Left cardiac atrium (tissue), 4 donors: ENCODE measurements around the gene BTRC. TPM values are rescaled to one million over a fixed set of nuclear protein-coding genes. Genes with fewer than 3 reads are reported as not detected.

Experiments
- ATAC-seq, 2 donors: fragments of 200-7000 bp; cut with Tn5 transposase; one replicate each; pipeline ENCODE4 v1.9.1; 2020; ENCODE audit warnings: mild to moderate bottlenecking in 2 of 2, moderate library complexity in 2 of 2
- DNase-seq: peaks from one replicate; pipeline ENCODE4 v3.0.0-alpha.2; 2020
- intact Hi-C, 2 donors: fragments of 100-400 bp; cut with DNase I; formaldehyde crosslinking; loops; one replicate each; pipeline versions ENCODE4 v1.14.1 to v1.15.1; 2022 to 2023
- total RNA-seq, 2 donors: library from RNA; stranded (reverse); fragmentation: NEBNext Ultra II Directional; extraction: Animal tissue kit (Norgen Biotek cat#: 25700); gene quantifications; one replicate each; pipeline ENCODE4 v1.2.1, GENCODE V29; 2021
- donor health status: DM: no; HTN: yes; CAD: no.
- donor health status: DM: no; HTN: yes; CAD: no; lungs with severe emphysema.
- donor health status: DM: yes; HTN: yes; CAD: no.
- donor health status: Dilated cardiomyopathy.

BTRC gene
- total RNA-seq, 2 donors from 2014 or later, result 26.0 to 26.4 TPM

DNA sequence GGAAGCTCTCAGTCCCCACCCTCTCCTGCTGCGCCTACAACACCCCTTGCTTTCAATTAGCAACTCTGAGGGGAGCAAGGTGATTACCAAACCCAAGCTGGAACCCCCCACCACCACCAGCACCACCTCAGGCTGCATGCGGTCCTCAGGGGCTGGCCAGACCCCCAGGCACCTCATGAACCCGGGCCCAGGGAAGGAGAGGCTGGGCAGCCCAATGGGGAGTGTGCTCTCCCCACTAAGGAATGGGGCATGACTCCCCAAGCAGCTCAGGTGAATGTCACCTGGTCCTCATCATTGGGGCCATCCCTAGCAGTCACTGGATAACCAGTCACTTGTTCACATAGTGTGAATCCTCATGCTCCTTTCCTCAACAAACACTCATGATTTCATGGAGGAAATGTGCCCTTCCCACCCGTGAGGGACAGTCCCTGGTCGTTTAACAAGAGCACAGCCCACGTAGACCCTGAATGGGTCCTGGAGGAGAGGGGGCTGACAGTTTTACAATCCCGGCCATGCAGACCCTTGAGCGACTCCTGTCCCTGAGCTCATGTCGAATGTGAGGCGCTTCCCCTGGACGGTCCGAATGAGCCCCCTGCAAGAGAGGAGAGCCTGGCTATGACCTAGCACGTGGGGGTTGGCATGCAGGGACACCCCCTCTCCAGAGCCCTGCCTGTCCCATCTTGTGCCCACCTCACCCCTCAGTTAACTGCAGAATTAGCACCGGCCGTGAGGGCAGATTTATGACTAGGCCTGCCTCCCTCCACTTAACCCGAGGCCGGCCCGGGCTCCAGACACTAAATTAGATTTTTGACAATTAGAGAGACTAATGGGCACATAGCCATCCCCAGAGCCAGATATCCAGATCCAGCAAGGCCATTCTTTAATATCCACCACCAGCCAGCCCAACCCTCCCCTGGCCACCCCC is 205.0 kb downstream of the BTRC start:
- no peak for DNase-seq
- intact Hi-C loops, result no loop called here
- ATAC-seq, result no peak

DNA sequence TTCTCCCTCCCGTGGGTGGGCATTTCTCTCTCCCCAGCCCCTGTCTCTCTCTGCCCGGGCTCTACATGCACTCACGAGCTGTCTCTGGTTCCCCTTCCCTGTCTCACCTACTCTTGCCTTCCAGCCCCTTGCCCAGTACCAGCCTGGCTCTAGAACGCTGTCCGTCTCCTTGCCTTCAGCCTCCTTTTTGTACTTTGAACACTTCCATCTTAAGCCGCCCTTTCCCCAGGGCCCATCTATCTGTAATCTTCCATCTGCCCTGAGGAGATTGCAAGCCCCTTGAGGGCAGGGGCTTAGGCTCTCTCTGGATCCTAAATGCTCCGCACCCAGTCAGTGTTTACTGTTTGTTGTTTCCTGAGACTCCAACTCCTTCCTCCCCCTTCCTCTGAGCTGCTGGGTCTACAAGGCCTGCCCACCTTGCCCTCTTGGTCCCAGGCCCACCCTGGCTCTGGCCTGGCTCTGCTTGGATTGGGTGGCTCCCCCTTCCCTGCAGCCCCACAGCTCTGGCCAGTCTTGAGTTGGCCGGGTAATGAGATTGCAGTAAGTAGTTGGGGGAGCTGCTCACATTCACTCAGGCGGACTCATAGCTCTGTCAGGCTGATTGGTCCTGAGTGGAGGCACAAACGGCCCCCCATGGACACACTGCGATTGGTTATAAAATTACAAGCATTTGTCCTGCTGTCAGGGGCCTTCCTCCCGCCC is 205.8 kb downstream of the BTRC start:
- DNase-seq (no peak), ATAC-seq (no peak)
- intact Hi-C loops, result loop anchor here in 1 of 2 donors (10.0 kb wide), 1 partner anchor 265 kb away; no protein-coding TSS in a partner anchor

DNA sequence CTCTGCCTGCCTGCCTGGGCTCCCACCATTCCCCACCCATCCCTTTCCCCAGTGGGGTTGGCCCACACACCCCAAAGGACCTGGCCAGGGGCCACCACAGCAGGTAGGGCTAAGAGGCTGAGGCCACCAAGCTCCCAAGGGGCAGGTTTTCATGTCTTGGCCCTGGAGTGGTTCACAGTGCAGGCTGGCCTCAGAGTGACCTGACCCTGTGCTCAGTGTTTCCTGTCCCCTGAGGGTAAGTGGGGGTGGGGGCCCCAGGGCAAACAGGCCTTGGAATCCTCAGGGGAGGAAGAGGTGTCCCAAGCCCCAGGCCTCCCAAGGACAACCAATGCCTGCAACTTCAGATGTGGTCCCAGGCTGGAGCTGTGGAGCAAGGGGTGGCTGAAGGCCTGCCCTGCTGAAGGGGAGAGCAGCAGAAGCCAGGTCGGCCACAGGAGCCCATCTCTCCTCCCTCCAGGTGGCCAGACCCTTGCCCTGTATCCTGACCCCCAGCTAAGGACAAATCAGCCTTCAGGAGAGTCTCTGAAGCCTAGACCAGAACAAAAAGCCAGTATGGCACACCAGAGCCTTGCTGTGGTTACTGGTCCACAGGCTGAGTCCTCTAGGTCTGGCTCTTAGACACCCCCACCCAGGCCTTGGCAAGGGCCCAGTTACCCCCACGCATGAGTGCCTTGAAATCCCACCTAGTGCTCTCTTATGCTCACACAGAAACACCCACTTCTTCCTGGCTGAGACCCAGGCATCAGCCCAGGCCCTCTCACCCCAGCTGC is 206.5 kb downstream of the BTRC start:
- ATAC-seq, result no peak
- DNase-seq, result no peak
- intact Hi-C loops, result loop anchor here in 1 of 2 donors (10.0 kb wide), 1 partner anchor 266 kb away; no protein-coding TSS in a partner anchor

DNA sequence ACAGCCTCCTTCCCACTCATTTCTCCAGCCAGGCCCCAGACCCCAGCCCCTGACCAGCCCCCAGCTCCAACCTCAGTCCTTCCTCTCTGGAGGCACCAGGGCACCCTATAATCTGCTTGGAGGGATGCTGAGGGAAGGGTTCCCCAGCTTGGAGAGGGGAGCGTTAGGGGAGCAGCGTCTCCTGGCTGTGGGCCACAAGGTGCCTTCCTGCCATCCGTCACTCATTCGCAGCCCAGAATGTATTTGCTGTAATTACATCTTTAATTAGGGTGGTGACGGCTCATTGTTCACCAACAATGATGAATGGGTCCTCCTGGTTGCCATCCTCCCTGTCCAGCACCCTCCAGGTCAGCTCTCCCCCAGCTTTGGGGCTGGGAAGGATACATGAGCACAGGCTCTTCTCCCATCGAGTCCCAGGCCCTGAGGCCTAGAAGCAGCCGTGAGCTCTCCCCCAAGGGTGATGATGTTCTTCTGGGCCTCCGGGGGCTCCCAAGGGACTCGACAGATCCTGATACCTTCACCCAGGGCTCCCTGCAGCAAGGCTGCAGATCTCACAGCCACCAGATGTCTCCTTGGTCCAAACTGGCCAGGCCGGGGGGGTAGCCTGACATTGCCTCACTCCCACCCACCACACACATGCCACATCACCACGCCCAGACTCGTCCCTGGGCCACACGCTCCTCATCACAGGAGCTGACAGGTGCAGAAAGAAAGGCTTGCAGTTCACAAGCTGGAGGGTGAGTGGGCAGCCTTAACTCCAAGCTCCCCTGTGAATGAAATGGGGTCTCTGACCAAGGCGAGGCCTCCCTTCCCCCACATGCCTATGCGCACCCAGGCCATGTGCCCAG is 207.3 kb downstream of the BTRC start:
- no peak for DNase-seq
- no peak for ATAC-seq
- intact Hi-C loops, result loop anchor here in 1 of 2 donors (10.0 kb wide), 1 partner anchor 266 kb away; no protein-coding TSS in a partner anchor

DNA sequence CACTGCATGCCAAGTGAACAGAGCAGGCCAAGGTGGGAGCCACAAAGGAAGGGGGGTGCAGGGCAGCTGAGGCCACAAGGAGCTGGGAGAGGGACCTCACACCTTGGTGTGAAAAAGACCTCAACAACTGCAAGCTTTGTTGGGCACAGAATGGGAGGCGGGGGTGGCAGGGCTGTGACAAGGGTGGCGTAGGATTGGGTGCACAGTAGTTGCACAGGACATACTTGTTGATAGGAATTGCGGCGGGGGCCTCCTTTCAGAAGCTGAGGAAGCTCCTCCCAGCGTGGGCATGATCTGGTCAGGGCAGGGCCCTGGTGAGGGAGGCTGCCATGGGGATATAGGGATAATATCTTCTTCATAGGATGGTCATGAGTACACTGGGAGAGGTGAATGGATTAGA is 208.3 kb downstream of the BTRC start:
- ATAC-seq (no peak), DNase-seq (no peak)
- intact Hi-C loops, result loop anchor here in 1 of 2 donors (10.0 kb wide), 1 partner anchor 267 kb away; no protein-coding TSS in a partner anchor

DNA sequence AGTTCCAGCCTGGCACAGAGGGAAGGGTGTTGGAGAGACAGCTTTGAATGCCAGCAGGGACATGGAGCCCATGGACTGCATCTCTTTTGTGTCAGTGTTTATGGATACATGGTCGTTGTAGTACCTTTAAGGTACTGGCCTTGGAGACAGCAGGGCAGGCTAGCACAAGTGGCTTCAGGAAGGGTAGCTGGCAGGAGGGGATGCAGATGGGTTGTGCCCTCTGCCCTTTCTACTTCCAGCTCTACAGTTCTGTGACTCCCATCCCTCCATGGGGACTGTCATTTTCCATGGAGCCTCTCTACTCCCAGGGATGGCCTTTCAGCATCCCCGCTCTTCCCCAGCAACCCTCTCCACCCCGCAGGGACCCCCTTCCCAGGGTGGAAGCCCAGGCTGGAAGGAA is 209.0 kb downstream of the BTRC start:
- DNase-seq, result no peak
- intact Hi-C loops, result loop anchor here in 1 of 2 donors (10.0 kb wide), 1 partner anchor 268 kb away; no protein-coding TSS in a partner anchor
- ATAC-seq, result no peak

DNA sequence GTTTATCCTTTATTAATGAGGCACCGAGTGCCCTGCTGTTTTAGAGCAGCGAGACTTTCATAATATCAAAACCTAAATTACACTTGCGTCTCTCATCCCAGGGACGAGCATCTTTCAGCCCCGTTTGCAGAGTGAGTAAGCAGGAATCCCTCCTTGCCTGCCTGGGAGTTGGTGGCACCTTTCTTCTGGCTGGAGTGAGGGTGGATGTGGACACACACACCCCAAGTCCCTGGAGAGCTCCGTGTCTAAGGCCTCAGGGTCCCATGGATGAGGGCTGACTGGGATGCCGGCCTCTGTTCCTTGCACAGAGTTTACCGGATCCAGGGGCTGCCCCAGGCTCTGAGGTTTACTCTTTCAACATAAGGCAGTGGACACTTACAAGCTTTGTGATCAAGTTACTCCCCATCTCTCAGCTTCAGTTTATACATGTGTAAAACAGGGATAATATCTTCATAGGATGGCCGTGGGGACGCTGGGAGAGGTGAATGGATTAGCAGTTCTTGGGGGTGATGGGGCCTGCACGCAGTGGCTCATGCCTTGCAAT is 209.6 kb downstream of the BTRC start:
- ATAC-seq (no peak), DNase-seq (no peak)
- intact Hi-C loops, result loop anchor here in 1 of 2 donors (10.0 kb wide), 1 partner anchor 269 kb away; no protein-coding TSS in a partner anchor

DNA sequence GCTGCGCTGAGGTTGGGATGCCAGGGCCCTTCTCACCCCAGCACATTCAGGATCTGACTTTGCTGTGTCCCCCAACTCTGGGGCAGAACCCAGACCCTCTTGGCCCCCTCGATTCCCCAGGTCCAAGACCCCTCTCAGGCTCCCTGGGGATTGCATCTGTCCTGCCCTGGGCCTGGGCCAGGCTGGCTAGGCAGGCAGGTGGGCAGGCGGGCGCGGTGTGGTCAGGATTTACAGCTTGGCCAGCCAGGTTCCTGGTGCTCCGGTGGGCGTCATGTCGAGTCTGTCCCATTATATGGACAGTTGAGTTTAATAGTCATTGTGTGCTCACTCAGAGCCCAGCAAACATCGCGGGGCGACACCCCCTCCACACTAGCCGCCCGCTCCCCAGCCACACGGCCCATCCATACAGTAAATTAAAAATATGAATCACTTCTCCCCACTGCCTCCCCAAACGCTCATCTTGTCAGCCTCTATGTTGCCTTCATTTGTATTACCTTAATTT is 210.6 kb downstream of the BTRC start:
- ATAC-seq (no peak), DNase-seq (no peak)
- intact Hi-C loops, result loop anchor here in 1 of 2 donors (10.0 kb wide), 1 partner anchor 270 kb away; no protein-coding TSS in a partner anchor

DNA sequence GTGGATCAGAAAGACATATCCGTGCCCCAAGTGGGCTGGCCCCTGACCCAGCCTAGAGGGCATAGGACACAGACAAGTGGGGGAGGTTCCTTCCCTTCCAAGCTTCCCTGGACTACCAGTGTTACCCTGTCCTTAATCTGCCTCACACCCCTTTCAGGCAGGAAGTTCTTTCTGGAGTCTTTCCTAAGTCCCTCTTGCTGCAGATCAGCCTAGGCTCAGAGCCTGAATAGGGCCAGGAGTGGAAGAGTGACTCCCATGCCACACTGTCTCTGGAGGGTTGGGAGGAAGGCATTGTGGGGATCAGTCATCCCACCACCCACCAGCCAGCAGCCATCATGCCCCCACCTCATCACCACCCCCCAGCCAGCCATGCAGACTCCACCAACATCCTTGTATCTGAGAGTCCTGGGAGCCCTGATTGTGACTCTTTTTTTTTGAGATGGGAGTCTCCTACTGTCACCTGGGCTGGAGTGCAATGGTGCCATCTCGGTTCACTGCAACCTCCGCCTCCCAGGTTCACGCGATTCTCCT is 211.5 kb downstream of the BTRC start:
- intact Hi-C loops, result loop anchor here (5.0 to 10.0 kb wide), 2 partner anchors 271 to 348 kb away; no protein-coding TSS in a partner anchor
- no peak for DNase-seq
- no peak for ATAC-seq

DNA sequence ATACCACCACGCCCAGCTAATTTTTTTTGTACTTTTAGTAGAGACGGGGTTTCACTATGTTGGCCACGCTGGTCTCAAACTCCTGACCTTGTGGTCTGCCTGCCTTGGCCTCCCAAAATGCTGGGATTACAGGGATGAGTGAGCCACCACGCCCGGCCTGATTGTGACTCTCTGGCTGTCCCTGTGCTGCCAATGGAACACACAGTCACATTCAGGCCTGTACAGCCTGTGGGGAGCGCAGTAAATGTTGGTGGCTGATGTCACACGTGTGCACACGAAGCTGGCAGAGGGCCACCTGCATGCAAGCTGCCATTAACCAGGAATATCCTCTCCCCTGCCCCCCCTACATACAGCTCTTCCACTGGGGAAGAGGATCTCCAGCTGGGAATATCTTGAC is 212.0 kb downstream of the BTRC start:
- ATAC-seq (no peak), DNase-seq (no peak)
- intact Hi-C loops, result loop anchor here (5.0 to 10.0 kb wide), 2 partner anchors 271 to 349 kb away; no protein-coding TSS in a partner anchor

DNA sequence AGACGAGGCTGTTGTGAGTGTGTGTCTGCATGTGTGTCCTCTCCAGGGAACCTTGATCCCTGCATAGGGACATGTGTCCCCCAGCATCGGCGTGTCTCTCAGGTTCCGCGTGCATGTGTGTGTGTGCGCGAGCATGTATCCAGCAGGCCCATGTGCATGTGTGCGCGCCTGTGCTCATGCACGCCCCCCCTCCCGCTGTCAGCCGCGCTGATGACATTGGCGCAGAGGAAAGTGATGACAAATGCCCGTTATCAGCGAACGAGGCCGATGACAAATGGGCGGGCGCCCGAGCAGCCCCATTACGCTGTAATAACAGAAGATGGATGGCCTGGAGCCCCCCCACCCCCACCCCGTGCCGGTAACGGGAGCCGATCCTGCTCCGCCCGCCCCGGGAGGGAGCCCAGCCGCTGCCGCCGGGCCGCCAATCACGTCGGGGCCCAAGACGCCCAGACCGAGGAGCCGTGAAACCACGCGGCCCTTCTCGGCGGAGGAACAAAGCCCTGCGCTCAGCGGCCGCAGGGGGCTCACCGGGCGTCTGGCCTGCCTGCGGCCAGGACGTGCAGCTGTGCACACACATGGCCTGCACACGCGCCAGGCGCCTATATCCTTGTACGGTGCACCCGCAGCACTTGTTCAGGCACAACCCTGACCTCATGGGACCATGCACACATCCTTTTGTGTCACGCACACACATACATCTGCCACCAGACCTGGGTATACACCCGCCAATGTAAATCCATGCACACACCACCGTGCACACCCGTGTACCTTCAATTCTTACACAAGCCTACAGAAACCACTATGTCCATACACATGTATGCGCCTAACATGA is 212.6 kb downstream of the BTRC start:
- intact Hi-C loops, result loop anchor here (5.0 to 10.0 kb wide), 2 partner anchors 272 to 349 kb away; no protein-coding TSS in a partner anchor
- ATAC-seq, result no peak
- DNase-seq, result no peak

DNA sequence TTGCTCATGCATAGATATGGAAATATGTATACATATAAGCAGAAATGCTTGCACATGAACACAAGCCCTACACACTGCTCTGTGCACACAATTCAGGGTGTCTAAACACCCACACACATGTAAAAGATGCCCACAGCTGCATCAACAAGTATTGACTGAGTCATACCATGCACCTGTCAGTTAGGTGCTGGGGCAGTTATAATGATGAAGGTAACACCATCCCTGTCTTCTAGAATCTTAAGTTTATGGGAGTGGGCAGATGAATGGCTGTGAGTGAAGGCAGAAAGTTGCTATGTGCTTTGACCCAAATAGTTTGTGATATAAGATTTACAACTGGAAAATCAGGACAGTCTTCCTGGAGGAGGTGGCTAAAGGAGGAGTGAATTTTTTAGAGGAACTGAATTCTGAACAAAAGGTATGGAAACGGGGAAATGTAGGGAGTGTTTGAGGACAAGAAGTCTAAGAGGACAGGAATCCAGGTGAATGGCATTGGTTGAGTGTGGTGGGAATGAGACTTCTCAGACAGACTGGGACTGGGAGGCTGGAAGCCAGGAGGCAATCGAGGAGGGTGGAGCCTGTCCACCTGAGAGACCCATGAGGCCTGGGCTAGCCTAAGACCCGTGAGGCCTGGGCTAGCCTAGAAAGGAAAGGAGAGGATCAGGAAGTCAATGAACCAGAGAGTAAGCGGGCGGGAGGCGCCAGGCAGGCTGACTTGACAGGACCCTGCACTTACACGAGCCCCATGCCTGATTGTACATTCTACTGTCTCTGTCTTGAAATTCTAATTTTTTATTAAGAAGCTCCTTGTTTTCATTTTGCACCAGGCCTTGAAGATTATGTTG is 213.4 kb downstream of the BTRC start:
- no peak for ATAC-seq
- no peak for DNase-seq
- intact Hi-C loops, result loop anchor here (5.0 to 10.0 kb wide), 2 partner anchors 273 to 350 kb away; no protein-coding TSS in a partner anchor

DNA sequence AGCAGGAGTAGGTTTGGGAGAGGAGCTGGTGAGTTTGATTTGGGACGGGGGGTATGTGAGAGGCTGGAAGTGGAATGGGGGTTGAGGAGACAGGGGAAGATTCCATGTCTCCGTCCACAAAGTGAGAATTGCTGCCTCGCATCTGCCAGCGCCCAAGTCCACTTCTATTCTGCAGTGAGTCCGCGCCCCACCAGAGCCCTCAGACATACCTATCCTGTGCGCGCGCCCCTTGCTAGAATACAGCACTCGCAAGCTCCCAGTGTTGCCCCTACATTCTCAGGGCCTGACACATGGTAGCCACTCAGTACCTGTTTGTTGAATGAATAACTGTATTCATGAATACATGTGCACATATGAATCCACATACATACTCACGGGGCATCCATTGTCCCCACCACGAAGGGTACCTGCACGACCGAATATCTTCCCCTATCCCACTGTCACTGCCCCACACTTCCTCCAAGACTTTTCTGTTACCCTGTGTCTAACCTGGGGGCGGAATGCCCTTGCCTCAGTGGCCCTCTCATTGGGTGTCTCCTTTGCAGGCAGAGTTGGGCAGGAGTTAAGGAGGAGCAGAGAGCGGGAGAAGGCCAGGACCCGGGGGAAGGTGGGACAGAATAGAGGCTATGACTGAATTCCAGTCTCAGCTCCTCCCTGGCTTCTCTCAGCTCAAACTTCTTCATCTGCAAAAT is 214.2 kb downstream of the BTRC start:
- intact Hi-C loops, result loop anchor here (5.0 to 10.0 kb wide), 2 partner anchors 273 to 351 kb away; no protein-coding TSS in a partner anchor
- DNase-seq, result no peak
- ATAC-seq, result no peak

DNA sequence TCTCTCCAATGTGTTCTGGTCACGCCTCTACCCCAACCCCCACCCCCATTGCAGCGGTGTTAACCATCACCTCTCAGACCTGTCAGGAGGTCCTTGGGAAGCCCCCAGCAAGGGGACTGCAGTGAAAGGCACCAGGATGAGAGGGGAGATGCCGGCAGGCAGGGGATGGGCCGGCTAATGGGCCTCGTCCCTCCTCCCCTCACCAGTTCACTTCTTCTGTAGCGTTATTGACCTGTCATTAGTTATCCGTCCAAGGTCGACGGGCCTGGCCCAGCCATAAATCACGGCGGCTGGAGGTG is 215.3 kb downstream of the BTRC start:
- ATAC-seq (no peak), DNase-seq (no peak)
- intact Hi-C loops, result loop anchor here (5.0 to 10.0 kb wide), 2 partner anchors 274 to 352 kb away; no protein-coding TSS in a partner anchor
